D721Med (cell line): ENCODE measurements around the gene OSBPL3.

Experiments
- DNase-seq: peaks from one replicate; pipeline ENCODE4 v3.0.0; 2011; ENCODE audit warnings: low spot score; ENCODE audit not compliant: insufficient read length
- FAIRE-seq: peaks from 2 replicates; lab custom pipeline; 2011; peaks lifted over from hg19 to GRCh38; lab: Jason Lieb, UNC
- TF ChIP-seq, protein P1 (sequence below): IDR thresholded peaks from 2 replicates; pipeline ENCODE4 v1.5.1; 2012; ENCODE audit warnings: mild to moderate bottlenecking, control low read depth; ENCODE audit not compliant: insufficient read depth; ENCODE audit errors: missing control alignments

OSBPL3 gene

DNA sequence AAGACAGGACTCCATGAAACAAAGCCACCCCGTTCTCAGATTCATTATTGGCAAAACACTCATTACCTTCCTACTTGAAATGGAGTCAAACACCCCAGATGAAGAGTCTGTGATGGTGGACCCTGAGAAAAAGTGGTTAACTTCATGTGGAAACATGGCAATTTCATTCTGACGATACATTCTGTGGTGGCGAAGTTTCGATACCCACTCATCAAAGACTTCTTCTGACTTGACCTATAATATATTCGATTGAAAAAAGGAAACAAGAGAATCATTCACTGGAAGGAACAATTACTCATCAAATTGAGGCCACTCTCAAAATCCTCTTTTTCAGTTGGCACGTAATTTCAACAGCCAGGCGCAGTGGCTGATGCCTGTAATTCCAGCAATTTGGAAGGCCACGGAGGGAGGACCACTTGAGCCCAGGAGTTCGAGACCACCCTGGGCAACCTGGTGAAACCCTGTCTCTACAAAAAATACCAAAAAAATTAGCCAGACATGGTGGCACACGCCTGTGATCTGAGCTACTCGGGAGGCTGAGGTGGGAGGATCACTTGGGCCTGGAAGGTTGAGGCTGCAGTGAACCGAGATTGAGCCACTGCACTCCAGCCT lies 113.9 kb downstream of the OSBPL3 start:
- FAIRE-seq (no peak), DNase-seq (no peak)
- TF ChIP-seq, protein P1, sequence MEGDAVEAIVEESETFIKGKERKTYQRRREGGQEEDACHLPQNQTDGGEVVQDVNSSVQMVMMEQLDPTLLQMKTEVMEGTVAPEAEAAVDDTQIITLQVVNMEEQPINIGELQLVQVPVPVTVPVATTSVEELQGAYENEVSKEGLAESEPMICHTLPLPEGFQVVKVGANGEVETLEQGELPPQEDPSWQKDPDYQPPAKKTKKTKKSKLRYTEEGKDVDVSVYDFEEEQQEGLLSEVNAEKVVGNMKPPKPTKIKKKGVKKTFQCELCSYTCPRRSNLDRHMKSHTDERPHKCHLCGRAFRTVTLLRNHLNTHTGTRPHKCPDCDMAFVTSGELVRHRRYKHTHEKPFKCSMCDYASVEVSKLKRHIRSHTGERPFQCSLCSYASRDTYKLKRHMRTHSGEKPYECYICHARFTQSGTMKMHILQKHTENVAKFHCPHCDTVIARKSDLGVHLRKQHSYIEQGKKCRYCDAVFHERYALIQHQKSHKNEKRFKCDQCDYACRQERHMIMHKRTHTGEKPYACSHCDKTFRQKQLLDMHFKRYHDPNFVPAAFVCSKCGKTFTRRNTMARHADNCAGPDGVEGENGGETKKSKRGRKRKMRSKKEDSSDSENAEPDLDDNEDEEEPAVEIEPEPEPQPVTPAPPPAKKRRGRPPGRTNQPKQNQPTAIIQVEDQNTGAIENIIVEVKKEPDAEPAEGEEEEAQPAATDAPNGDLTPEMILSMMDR: no peak

DNA sequence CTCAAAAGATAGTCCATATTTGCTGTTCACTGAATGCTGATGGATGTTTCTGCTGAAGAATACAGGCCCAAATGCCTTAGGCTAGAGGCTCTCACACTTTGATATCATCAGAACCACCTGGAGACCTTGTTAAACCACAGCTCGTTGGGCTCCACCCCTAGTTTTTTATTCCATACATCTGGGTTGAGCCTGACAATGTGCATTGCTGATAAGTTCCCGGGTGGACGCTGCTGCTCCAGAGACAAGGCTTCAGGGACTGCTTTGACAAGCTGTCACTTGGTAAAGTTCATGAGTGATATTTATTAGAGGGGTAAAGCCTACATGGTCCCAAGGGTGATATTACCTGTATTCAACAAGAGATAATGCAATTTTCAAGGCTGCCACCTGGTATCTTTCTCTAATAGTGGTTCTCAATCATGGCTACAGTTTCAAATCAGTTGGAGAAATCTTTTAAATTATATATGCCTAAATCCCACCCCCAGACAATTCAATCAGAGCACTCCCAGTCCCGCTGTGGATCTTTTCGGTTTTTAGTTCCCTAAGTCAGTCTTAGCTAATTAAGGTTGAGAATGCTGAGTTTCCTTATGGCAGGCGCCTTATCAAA lies 115.7 kb downstream of the OSBPL3 start:
- no peak for DNase-seq
- FAIRE-seq: no peak
- TF ChIP-seq, protein P1: no peak

DNA sequence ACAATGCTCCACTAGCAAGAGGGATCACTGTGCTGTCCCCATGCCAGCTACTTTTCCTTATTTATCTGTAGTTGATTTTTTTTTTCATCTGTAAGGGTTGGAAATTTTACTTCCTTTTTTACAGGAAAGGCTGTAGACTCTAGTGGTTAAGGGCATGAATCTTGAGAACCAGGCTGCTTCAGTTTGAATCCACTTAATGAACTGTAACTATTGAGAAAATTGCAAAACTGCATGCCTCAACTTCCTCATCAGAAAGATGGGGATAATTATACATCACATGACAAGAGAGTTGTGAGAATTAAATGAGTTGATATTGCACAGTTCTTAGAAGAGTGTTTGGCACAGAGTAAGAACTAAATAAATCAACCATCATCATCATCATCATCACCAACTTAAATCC lies 116.4 kb downstream of the OSBPL3 start:
- no peak for DNase-seq
- TF ChIP-seq, protein P1: no peak
- no peak for FAIRE-seq

DNA sequence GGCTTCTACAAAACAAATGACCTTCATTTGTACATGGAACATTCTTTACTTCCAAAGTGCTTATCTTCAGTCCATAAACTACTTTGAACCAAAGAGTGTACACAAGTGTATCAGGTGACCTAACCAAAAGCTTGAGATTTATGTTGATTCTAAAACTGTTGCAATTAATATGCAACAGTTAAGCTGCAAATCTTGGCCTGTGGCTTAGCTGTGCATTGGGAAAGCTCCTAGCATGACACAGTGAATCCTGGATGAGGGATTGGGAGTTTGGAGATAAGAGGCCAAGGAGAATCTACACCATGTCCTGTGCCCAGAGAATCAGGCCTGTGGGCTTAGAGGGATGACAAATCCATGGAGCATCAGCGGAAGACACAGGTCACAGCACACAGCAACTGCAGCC lies 117.5 kb downstream of the OSBPL3 start:
- DNase-seq (no peak), FAIRE-seq (no peak)
- TF ChIP-seq, protein P1: no peak

DNA sequence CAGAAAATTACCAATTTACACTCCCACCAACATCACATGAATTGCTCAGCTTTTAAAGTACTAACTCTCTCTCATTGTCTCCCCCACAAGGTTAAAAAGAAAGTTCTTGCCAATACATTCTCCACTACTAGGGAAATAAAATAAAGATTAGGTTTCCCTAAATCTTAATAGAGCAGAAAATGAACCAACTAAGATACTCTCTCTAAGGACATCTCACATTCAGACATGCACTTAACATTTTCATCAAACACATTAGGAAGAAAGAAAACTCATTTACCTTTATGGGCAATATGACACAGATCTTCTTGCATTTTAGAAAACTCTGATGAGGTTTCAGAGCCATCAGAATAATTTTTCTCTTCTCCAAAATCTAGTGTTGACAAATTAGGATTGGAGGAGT lies 118.6 kb downstream of the OSBPL3 start:
- FAIRE-seq: no peak

DNA sequence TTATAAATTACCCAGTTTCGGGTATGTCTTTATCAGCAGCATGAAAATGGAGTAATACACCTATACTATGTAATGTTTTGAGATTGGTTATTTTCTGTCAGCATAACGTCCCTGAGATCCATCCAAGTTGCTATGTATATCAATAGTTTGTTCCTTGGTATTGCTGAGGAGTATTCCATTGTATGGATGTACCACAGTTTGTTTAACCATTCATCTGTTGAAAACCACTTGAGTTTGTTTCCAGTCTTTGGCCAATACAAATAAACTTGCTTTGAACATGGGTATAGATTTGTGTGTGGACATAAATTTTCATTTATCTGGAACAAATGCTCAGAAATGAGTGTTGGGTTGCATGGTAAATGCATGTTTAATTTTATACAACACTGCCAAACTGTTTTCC lies 119.4 kb downstream of the OSBPL3 start:
- DNase-seq: no peak
- TF ChIP-seq, protein P1: no peak
- FAIRE-seq: no peak

More for the DNA sequence above, 118.6 kb downstream of the OSBPL3 start:
- TF ChIP-seq, protein P1: no peak
- DNase-seq: no peak
